ENCODE data around the gene SSBP3. TPM values are rescaled to one million over a fixed set of nuclear protein-coding genes. Genes with fewer than 3 reads are reported as not detected.

The SSBP3 gene
- total RNA-seq, 1 experiment from 2014 or later = 42.1 TPM

DNA sequence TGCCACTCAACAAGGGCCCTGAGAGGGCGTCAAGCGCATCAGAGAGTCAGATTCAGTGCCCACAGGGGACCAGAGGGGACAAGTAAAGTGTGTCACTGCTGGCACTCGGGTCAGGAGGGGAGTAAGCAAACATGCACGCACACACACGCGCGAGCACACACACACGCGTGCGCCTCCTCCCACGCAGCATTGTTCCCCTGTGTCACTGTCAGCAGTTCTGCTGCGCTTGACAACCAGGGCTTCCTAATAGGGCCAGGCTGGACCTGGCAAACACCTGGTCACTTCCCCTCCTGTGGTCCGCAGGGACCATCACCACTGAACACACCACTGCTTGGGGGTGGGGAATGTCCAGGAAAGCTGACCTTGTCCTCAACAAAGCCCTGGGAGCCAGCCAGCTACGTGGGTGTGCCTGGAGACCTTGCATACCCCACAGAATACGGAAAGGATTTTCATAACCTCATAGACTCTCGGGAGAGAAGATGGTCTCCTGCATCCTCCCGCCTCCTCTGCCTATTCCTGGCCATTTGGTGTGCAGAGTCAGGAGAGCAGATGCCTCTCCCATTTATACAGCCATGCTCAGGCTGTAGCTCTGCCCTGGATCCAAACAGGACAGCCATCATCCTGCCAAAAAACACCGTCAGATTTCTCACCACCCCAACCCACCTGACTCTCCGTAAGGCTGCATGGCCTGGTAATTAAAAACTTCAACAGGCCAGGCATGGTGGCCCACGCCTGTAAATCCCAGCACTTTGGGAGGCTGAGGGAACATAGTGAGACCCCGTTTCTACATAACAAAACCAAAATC, 73.2 kb downstream of the SSBP3 start:
- H3K36me3 ChIP-seq (ENCODE audit: control insufficient read depth, insufficient read depth, low read length) = no peaks in the 10 kb centered on the region
- intact Hi-C loops (cut with micrococcal nuclease; ENCODE audit: unreplicated experiment) = no loop called here
- H3K27me3 ChIP-seq (replicated peaks; ENCODE audit: control insufficient read depth, insufficient read depth, low read length) = no peaks in the 10 kb centered on the region
- no peak overlapping the region for H3K27ac Mint-ChIP-seq (ENCODE audit: unreplicated experiment)
- TF ChIP-seq, protein P1, sequence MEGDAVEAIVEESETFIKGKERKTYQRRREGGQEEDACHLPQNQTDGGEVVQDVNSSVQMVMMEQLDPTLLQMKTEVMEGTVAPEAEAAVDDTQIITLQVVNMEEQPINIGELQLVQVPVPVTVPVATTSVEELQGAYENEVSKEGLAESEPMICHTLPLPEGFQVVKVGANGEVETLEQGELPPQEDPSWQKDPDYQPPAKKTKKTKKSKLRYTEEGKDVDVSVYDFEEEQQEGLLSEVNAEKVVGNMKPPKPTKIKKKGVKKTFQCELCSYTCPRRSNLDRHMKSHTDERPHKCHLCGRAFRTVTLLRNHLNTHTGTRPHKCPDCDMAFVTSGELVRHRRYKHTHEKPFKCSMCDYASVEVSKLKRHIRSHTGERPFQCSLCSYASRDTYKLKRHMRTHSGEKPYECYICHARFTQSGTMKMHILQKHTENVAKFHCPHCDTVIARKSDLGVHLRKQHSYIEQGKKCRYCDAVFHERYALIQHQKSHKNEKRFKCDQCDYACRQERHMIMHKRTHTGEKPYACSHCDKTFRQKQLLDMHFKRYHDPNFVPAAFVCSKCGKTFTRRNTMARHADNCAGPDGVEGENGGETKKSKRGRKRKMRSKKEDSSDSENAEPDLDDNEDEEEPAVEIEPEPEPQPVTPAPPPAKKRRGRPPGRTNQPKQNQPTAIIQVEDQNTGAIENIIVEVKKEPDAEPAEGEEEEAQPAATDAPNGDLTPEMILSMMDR (IDR thresholded peaks at IDR 0.05; ENCODE audit: insufficient read depth in 1 of 2, low read depth in 1 of 2, low read length in 1 of 2, severe bottlenecking in 1 of 2, unreplicated experiment in 1 of 2) = no peak
- no peak overlapping the region for H3K4me3 ChIP-seq (ENCODE audit: low read depth, low read length)
- no peaks in the 10 kb centered on the region for H3K36me3 Mint-ChIP-seq (ENCODE audit: insufficient read depth, unreplicated experiment)
- no peaks in the 10 kb centered on the region for H3K4me1 Mint-ChIP-seq (ENCODE audit: low read depth, unreplicated experiment)
- H3K27me3 Mint-ChIP-seq (ENCODE audit: insufficient read depth, unreplicated experiment) = no peaks in the 10 kb centered on the region
- 0 out of 2 replicates have a peak, but pooled peaks cover 3% of the 10 kb centered on the region for H3K4me1 ChIP-seq
- no peaks in the 10 kb centered on the region for H3K9me3 Mint-ChIP-seq (ENCODE audit: unreplicated experiment)
- DNase-seq = no peak
- BruUV-seq (replicated peaks) = no TSS peak
- H3K4me3 Mint-ChIP-seq (ENCODE audit: unreplicated experiment) = no peak overlapping the region
- H3K9me3 ChIP-seq = no peaks in the 10 kb centered on the region
- ChIA-PET CTCF (interaction anchor here (0.6 kb wide), 1 partner anchor 27 kb away, joined by 4 read pairs; no protein-coding TSS in a partner anchor), POLR2A (no interaction called here)

DNA sequence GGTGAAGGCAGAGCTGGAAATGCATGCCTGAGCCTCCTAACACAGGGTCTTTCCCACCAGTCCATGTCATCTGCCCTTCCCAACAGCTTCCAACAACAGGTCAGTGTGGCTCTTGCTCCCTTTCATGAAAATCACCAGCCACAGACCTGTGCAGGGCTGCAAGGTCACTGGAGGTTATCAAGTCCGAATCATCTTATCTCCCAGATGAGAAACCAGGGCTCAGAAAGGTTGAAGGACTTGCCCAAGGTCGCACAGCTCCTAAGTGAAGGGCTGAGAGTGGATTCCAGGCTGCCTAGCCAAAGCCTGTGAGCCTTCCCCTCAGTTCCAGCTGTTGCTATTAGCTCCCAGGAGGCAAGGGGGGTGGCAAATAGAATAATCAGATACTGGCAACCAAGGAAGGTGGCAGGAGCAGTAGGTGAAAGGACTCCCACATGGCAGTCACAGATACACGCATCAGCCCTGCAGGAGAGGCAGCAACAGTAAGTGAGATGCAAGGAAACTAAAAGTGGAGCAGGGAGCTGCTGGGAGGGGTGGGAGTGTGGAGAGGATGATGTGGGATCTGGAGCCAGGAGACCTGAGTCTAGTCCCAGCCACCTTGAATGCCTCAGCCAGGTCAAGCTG, 74.2 kb downstream of the SSBP3 start:
- Histone ChIP-seq H3K36me3 (ENCODE audit: control insufficient read depth, insufficient read depth, low read length) (no peaks in the 10 kb centered on the region), H3K9me3 (no peaks in the 10 kb centered on the region), H3K27me3 (replicated peaks; ENCODE audit: control insufficient read depth, insufficient read depth, low read length) (no peaks in the 10 kb centered on the region), H3K4me3 (ENCODE audit: low read depth, low read length) (no peak overlapping the region), H3K4me1 (0 out of 2 replicates have a peak, but pooled peaks cover 3% of the 10 kb centered on the region)
- POLR2A ChIA-PET = no interaction called here
- H3K4me1 Mint-ChIP-seq (ENCODE audit: low read depth, unreplicated experiment) = peaks cover 10% of the 10 kb centered on the region
- H3K27ac Mint-ChIP-seq (ENCODE audit: unreplicated experiment) = no peak overlapping the region
- no peak for DNase-seq
- H3K4me3 Mint-ChIP-seq (ENCODE audit: unreplicated experiment) = no peak overlapping the region
- H3K27me3 Mint-ChIP-seq (ENCODE audit: insufficient read depth, unreplicated experiment) = no peaks in the 10 kb centered on the region
- no TSS peak for BruUV-seq (replicated peaks)
- no peaks in the 10 kb centered on the region for H3K36me3 Mint-ChIP-seq (ENCODE audit: insufficient read depth, unreplicated experiment)
- H3K9me3 Mint-ChIP-seq (ENCODE audit: unreplicated experiment) = no peaks in the 10 kb centered on the region
- TF ChIP-seq, protein P1 (IDR thresholded peaks at IDR 0.05; ENCODE audit: insufficient read depth in 1 of 2, low read depth in 1 of 2, low read length in 1 of 2, severe bottlenecking in 1 of 2, unreplicated experiment in 1 of 2) = no peak
- CTCF ChIA-PET = no interaction called here
- intact Hi-C loops (cut with micrococcal nuclease; ENCODE audit: unreplicated experiment) = no loop called here

DNA sequence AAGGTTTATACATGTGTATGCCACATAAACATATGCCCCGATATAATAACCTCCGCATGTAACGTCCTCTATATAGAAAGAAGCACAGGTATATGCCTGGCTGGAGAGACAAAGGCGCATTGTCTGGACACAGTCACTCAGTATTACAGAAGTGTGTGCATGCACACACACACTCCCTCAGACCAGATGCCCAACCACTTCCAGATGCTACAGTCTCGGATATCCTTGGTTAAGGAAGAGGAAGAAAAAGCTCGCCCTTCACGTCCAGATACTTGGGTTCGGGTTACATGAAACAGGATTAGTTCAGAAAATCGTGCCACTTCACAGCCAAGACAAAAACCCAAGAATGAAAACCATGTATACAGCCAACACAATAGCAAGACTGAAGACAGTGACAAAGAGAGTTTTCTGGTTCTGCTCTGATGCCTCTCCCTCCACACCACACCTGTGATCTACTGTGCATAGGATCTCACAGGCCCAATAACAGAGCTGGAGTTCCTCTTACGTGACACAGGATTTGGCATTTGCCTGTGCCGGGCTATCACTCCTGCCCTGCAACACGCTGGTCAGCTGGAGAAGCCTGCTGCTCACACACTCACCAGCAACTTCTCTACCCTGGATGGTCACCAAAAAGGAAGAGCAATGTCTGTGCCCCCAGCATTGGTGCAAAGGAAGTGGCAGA, 75.0 kb downstream of the SSBP3 start:
- no peaks in the 10 kb centered on the region for H3K36me3 ChIP-seq (ENCODE audit: control insufficient read depth, insufficient read depth, low read length)
- no peak overlapping the region for H3K27ac Mint-ChIP-seq (ENCODE audit: unreplicated experiment)
- H3K4me3 Mint-ChIP-seq (ENCODE audit: unreplicated experiment) = no peak overlapping the region
- H3K9me3 ChIP-seq = no peaks in the 10 kb centered on the region
- H3K27me3 Mint-ChIP-seq (ENCODE audit: insufficient read depth, unreplicated experiment) = no peaks in the 10 kb centered on the region
- H3K4me3 ChIP-seq (ENCODE audit: low read depth, low read length) = no peak overlapping the region
- intact Hi-C loops (cut with micrococcal nuclease; ENCODE audit: unreplicated experiment) = no loop called here
- ChIA-PET CTCF (interaction anchor here (0.6 kb wide), 1 partner anchor 30 kb away, joined by 4 read pairs; no protein-coding TSS in a partner anchor), POLR2A (no interaction called here)
- TF ChIP-seq, protein P1 (IDR thresholded peaks at IDR 0.05; ENCODE audit: insufficient read depth in 1 of 2, low read depth in 1 of 2, low read length in 1 of 2, severe bottlenecking in 1 of 2, unreplicated experiment in 1 of 2) = no peak
- no peaks in the 10 kb centered on the region for H3K27me3 ChIP-seq (replicated peaks; ENCODE audit: control insufficient read depth, insufficient read depth, low read length)
- H3K4me1 Mint-ChIP-seq (ENCODE audit: low read depth, unreplicated experiment) = peaks cover 17% of the 10 kb centered on the region
- no peaks in the 10 kb centered on the region for H3K36me3 Mint-ChIP-seq (ENCODE audit: insufficient read depth, unreplicated experiment)
- no TSS peak for BruUV-seq (replicated peaks)
- DNase-seq = no peak
- 0 out of 2 replicates have a peak, but pooled peaks cover 3% of the 10 kb centered on the region for H3K4me1 ChIP-seq
- H3K9me3 Mint-ChIP-seq (ENCODE audit: unreplicated experiment) = no peaks in the 10 kb centered on the region
